ENCODE results near the gene IL27RA. TPM values are rescaled to one million over a fixed set of nuclear protein-coding genes. Genes with fewer than 3 reads are reported as not detected.

Gene IL27RA
- total RNA-seq, 1 experiment from 2014 or later, result 13.6 TPM

DNA sequence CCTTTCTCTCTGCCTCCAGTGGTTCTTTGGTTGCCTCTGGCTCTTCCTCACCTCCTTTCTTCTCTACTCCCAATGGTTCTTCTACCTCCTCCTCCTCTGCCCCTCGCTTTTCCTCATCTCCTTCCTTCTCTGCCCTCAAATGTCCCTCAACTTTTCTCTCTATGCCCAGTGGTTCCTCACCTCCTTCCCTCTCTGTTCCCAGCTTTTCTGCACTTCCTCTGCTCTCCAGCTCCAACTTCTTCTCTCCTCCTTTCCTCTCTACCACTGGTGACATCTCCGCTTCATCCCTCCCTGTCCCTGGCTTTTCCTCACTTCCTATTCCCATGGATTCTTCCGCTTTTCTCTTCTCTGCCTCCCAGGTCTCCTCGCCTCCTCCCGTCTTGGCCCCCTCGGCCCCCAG, 22.5 kb downstream of the IL27RA start:
- WGBS (ENCODE audit: extremely low coverage, insufficient read length, low lambda C conversion rate), result no CpG with 5 or more reads among the region's 6 CpGs
- Histone ChIP-seq H4K20me1 (ENCODE audit: control insufficient read depth, insufficient read depth, insufficient read length) (no peaks in the 10 kb centered on the region), H3K4me2 (ENCODE audit: insufficient read depth, insufficient read length, low read length) (no peak overlapping the region), H3K9me3 (ENCODE audit: control insufficient read depth, low read depth, low read length) (no peaks in the 10 kb centered on the region), H3K18ac (ENCODE audit: insufficient read length, low read depth, low read length) (no peak overlapping the region), H2BK15ac (ENCODE audit: low read depth, low read length) (no peak overlapping the region), H2BK120ac (ENCODE audit: low read depth, low read length, poor library complexity, severe bottlenecking) (no peak overlapping the region), H3K14ac (ENCODE audit: insufficient read depth, low read length) (no peak overlapping the region), H3K27me3 (ENCODE audit: insufficient read depth, low read length) (peaks cover 8% of the 10 kb centered on the region), H2AK5ac (ENCODE audit: insufficient read length, low read length) (no peak overlapping the region), H4K8ac (replicated peaks; ENCODE audit: insufficient read length, low read depth, low read length) (no peak overlapping the region), H3K27ac (ENCODE audit: insufficient read length, low read depth, low read length) (no peak overlapping the region), H2AFZ (ENCODE audit: low read length) (no peak overlapping the region), H4K5ac (ENCODE audit: insufficient read length, low read depth, low read length) (no peak overlapping the region), H3K23me2 (ENCODE audit: insufficient read length, low read depth, low read length, poor library complexity, severe bottlenecking) (peaks cover 6% of the 10 kb centered on the region), H3K4me1 (ENCODE audit: insufficient read depth, low read length) (no peaks in the 10 kb centered on the region; the same call in 1 of the 2 replicates), H4K91ac (ENCODE audit: insufficient read length, low read depth, low read length) (no peak overlapping the region), H3K56ac (ENCODE audit: insufficient read length, low read depth, low read length) (no peak overlapping the region), H3K79me1 (ENCODE audit: insufficient read depth, low read depth, low read length, poor library complexity, severe bottlenecking) (no peaks in the 10 kb centered on the region), H3T11ph (ENCODE audit: low read length) (no peak overlapping the region), H2BK5ac (ENCODE audit: insufficient read length, low read length) (no peak overlapping the region), H2BK12ac (ENCODE audit: insufficient read length, low read depth, low read length) (no peak overlapping the region), H3K79me2 (ENCODE audit: insufficient read depth, low read length) (no peaks in the 10 kb centered on the region), H3K9ac (ENCODE audit: extremely low read depth, insufficient read length, low read length) (no peak overlapping the region), H2BK20ac (ENCODE audit: low read depth, low read length, poor library complexity, severe bottlenecking) (no peak overlapping the region), H3K23ac (ENCODE audit: insufficient read length, low read depth, low read length) (no peak overlapping the region), H3K4ac (ENCODE audit: low read depth, low read length) (no peak overlapping the region)
- DNase-seq, result no peak
- Mint-ChIP-seq H3K9me3 (no peaks in the 10 kb centered on the region; a peak in 1 of 5 replicates), H3K27me3 (ENCODE audit: low read depth) (peaks cover 27% of the 10 kb centered on the region), H3K4me1 (peaks cover 9 to 18% of the 10 kb centered on the region in 2 experiments), H3K36me3 (ENCODE audit: insufficient read depth in 1 of 3, low read depth in 3 of 3) (peaks cover 16 to 23% (median 18%) of the 10 kb centered on the region in 3 experiments), H3K27ac (no peak overlapping the region; a peak in 1 of 7 replicates), H3K4me3 (no peak overlapping the region)
- TF ChIP-seq CTCF (conservative IDR thresholded peaks at IDR 0.05), result no peak
